Medulla oblongata (tissue), 1 donor: ENCODE measurements around the gene SERPINB1.
"Not testable (repeated sequence)": the region's sequence is repeated elsewhere in the genome, so short reads cannot be mapped to it uniquely, and the experiment has no call there.

Experiments used
- DNase-seq: peaks from one replicate; pipeline ENCODE4 v3.0.0-alpha.2; 2015; ENCODE audit errors: extremely low spot score

The SERPINB1 gene

GRCh38 chr6:2841264-2842138 lies at the start of gene SERPINB1:
TSS of gene SERPINB1 (minus strand) at chr6:2841863. CDS start at chr6:2840586, 1,277 bp downstream.
- DNase-seq: peak; percentile 78

GRCh38 chr6:2890976-2891767 lies 49.5 kb upstream of the SERPINB1 start:
- DNase-seq: no peak

- DNase-seq: no peak
Measured at GRCh38 chr6:2885967-2886735, 44.5 kb upstream of the SERPINB1 start.

GRCh38 chr6:2884804-2885203 lies 43.1 kb upstream of the SERPINB1 start:
- DNase-seq: no peak

GRCh38 chr6:2883673-2884072 lies 42.0 kb upstream of the SERPINB1 start:
- DNase-seq: no peak

- DNase-seq: no peak
Measured at GRCh38 chr6:2881423-2881822, 39.8 kb upstream of the SERPINB1 start.

GRCh38 chr6:2880156-2880555 lies 38.5 kb upstream of the SERPINB1 start:
- not testable (repeated sequence) for DNase-seq

GRCh38 chr6:2877960-2878359 lies 36.3 kb upstream of the SERPINB1 start:
- DNase-seq: no peak

GRCh38 chr6:2877057-2877882 lies 35.6 kb upstream of the SERPINB1 start:
- no peak for DNase-seq

- DNase-seq: peak; percentile 72
Measured at GRCh38 chr6:2876210-2877056, 34.8 kb upstream of the SERPINB1 start.

- DNase-seq: no peak
Measured at GRCh38 chr6:2875359-2876191, 33.9 kb upstream of the SERPINB1 start.

- DNase-seq: no peak
Measured at GRCh38 chr6:2873643-2874042, 32.0 kb upstream of the SERPINB1 start.

- DNase-seq: no peak
Measured at GRCh38 chr6:2872423-2873358, 31.0 kb upstream of the SERPINB1 start.

GRCh38 chr6:2871953-2872352 lies 30.3 kb upstream of the SERPINB1 start:
- DNase-seq: no peak

GRCh38 chr6:2871102-2871501 lies 29.4 kb upstream of the SERPINB1 start:
- no peak for DNase-seq

GRCh38 chr6:2870046-2870636 lies 28.5 kb upstream of the SERPINB1 start:
- DNase-seq: no peak

- DNase-seq: no peak
Measured at GRCh38 chr6:2868637-2869036, 27.0 kb upstream of the SERPINB1 start.
